Muscle of arm (tissue), 12 donors: ENCODE data around the gene SULF2. TPM values are rescaled to one million over a fixed set of nuclear protein-coding genes. Genes with fewer than 3 reads are reported as not detected.

ENCODE experiments used
- DNase-seq: peaks from one replicate; pipeline ENCODE4 v3.0.0-alpha.2; 2013
- polyA plus RNA-seq, 12 donors: library from polyadenylated mRNA; unstranded; fragments of 120-200 nt; gene quantifications; one replicate each; pipeline ENCODE4 v1.2.1, GENCODE V29; 2013; ENCODE audit not compliant: insufficient read length in 12 of 12

Gene SULF2
- polyA plus RNA-seq, 12 donors: 36.8 to 99.0 (median 50.7) TPM; not detected in 1

DNA sequence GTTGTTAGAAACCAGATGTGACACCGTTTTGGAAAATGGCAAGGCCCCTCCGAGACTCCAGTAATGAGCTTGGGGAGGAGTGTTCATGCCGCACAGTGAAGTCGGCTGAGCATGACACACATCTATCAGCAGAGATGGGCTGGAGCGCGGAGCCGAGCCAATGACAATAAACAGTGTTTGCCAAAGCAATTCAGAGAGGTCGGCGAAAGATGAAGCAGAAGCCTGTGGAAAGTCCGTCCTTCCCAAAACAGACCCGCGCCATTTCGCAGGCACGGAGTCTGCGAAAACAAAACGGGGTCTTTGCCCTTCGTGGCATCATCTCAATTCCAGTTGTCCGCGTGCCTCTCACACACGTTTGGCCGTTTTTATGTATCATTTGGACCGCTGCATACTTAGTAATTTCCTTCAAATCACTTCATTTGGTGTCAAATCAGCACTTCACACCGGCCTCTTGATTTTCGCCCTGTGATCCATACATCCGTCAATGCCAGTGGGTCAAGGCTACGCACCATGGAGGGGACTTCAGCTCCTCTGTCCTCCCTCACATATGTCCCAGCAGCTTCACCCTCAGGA is 71.3 kb downstream of the SULF2 start:
- DNase-seq: peak; percentile 64

DNA sequence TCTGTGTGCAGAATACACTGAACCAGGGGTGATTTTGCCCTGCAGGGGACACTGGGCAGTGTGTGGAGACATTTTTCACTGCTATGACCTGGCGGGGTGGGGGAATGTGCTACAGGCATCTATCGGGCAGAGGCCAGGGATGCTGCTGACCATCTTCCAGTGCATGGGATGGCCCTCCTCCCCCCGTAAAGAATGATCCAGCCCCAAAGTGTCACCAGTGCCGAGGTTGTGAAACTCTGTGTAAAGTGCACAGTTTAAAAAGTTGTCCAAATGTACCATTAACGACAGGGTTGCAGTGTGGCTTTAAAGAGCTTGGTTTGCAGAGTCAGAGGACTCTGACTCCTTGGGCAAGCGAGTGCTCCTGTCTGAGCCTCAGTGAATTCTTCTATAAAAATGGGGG is 72.1 kb downstream of the SULF2 start:
- DNase-seq: no peak

- DNase-seq: no peak
These were observed 74.1 kb downstream of the SULF2 start for GRCh38 chr20:47711046-47711752.

- DNase-seq: no peak
These were observed 74.6 kb downstream of the SULF2 start for GRCh38 chr20:47710665-47711045.

DNA sequence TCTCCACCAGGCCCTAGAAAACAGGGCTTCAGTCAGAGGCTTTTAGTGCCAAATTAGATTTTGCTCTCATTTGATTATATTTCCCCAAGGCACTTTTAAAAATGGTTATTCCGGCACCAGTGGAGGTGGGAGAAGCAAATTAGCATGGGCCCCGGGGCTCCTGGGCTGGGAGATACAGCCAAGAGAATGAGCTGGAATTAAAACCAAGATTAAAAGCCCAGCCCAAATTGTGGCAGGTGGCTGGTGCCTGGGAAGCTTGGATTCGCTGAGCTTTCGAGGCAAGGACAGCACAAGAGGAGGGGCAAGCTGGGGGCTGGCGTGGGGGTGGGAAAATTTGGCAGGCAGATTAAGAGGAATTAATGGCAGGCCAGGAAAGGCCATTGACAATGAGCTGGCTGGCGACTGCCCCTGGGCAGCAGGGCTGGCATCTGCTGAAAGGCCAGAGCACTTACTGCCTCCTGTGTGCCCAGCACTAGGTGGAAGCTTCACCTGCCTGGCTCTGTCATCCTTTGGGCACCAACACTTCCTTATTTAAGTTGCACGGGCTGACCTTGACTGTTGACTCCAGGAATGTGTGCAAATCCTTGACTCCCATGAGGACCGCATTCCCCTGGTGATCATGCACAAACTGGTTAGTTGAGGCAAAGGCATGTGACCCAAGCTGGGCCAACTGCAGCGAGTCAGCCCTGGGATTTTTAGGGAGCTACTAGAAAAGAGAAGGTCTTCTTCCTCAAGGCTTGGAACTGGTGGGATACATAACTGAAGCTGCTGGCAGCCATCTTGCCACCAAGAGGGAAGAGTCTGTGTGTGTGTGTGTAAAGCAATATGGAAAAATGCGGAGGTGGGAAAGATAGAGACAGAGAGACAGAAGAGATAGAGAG is 76.1 kb downstream of the SULF2 start:
- DNase-seq: no peak

DNA sequence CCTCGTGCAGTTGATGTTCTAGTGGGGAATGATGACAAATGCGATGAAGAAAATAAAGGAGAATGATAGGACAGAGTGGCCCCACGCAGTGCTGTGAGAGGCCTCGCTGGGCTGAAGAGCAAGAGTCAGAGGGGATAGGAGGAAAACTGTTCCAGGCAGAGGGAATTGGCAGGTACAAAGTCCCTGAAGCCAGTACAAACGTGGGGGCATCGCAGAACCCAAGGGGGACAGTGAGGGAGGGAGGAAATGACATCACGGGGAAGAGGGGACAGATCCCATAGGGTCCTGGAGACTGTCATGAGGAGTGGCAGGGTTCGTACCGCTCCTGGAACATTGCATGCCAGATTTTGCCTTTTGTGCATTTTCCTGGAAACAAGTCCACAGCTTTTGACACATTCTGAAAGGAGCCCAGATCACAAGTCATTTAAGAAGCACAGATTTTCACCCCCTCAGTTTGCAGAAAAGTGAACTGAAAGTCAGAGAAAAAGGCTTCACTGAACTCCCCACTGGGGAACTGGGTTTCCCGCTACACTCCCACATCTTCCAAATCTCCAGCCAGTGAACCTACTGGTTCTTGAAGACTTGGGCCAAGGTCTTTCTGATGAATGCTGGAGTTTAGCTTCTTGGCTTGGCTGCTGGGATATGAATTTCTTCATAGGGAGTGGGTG is 77.0 kb downstream of the SULF2 start:
- DNase-seq: no peak

DNA sequence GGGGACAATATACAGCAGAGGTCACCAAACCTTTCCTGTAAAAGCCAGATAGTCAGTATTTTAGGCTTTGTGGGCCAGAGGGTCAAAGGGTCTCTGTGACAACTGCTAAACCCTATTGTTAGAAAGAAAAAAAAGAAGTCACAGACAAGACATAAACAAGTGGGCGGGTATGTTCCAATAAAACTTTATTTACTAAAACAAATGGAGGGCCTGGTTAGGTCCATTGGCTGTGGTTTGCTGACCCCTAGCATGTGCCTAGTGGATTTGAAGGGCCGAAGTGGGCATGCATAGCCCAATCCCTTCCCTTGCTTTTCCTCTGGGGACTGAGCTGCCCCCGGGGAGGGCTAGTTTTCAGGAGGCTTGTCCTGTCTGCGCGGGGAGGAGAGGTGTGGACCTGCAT is 78.9 kb downstream of the SULF2 start:
- no peak for DNase-seq

DNA sequence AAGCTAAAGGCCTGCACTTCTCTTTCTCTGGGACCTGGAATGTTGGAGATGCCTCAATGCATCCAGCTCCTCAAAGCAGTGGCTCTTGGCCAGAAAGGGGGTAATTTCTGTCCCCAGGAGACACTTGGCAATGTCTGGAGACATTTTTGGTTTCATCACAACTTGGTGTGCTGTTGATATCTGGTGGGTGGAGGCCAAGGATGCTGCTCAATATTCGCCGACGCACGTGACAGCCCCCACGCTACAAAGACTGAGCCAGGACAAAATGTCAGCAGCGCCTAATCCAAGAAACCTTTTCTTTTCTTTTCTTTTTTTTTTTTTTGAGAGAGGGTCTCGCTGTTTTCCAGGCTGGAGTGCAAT is 79.8 kb downstream of the SULF2 start:
- DNase-seq: no peak

- no peak for DNase-seq
These were observed 80.4 kb downstream of the SULF2 start for GRCh38 chr20:47704746-47705496.

DNA sequence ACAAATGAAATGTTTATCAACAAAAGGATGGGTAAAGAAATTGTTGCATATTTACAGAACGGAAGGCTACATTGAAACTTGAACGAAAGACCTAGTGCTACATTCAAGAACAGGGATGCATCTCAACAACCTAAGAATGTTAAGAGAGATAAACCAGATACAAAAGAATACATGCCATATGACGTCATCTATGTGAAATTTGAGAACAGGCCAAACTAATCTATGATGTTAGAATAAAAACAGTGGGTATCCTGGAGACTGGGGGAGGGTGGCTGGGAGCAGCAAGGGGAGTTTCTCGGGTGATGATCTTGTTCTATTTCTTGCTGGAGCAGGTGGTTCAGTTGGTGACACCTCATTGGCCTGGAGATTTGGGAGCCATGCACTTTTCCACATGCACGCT is 81.5 kb downstream of the SULF2 start:
- DNase-seq: no peak

GRCh38 chr20:47701612-47702011 is 83.7 kb downstream of the SULF2 start:
- no peak for DNase-seq

- no peak for DNase-seq
These were observed 85.0 kb downstream of the SULF2 start for GRCh38 chr20:47700327-47700726.

- no peak for DNase-seq
These were observed 85.5 kb downstream of the SULF2 start for GRCh38 chr20:47699818-47700217.

GRCh38 chr20:47698142-47698541 is 87.1 kb downstream of the SULF2 start:
- no peak for DNase-seq

DNA sequence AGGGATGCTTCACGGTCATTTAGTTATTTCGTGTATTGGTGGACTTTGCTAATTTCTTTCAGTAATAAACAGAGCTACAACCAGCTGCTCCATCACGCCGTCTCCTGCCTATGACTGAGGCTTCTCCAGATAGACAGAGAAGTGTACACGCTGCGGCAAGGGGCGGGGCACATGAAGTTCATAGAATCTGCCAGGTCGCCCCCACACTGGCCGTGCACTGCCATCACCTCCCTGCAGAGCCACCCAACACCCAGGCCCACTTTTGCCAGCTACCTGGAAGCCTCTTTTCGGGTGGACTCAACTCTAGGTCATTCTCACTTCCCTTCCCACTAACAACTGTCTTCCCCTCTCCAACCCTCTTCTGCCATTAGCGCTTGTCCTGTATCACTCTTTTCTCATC is 88.4 kb downstream of the SULF2 start:
- no peak for DNase-seq

- no peak for DNase-seq
These were observed 91.1 kb downstream of the SULF2 start for GRCh38 chr20:47694021-47694818.

DNA sequence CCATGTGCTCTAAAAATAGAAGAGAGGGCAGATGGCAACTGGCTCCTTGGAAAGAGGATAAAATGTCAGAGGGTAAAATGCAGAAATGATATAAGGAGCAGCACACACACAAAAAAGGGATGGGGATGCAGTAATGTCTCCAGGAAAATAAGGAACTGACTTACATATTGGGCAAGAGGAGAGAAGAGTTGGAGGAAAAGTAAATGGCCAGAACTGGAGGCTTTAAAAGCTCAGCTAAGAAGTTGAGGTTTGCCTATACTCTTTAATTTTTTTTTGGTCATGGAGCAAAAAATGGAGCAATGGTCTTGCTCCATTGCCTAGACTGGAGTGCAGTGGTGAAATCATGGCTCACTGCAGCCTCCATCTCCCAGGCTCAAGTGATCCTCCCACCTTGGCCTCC is 93.7 kb downstream of the SULF2 start:
- DNase-seq: no peak

- DNase-seq: no peak
These were observed 95.5 kb downstream of the SULF2 start for GRCh38 chr20:47689731-47690130.

GRCh38 chr20:47688385-47689381 is 96.6 kb downstream of the SULF2 start:
- no peak for DNase-seq
